GM19193 (cell line): ENCODE measurements around the gene M1AP.

Experiments
- POLR2A ChIP-seq: IDR thresholded peaks from 4 replicates; pipeline ENCODE4 v1.6.1; 2011; ENCODE audit not compliant: insufficient read depth, insufficient read length; ENCODE audit errors: extremely low read depth

M1AP gene, protein sequence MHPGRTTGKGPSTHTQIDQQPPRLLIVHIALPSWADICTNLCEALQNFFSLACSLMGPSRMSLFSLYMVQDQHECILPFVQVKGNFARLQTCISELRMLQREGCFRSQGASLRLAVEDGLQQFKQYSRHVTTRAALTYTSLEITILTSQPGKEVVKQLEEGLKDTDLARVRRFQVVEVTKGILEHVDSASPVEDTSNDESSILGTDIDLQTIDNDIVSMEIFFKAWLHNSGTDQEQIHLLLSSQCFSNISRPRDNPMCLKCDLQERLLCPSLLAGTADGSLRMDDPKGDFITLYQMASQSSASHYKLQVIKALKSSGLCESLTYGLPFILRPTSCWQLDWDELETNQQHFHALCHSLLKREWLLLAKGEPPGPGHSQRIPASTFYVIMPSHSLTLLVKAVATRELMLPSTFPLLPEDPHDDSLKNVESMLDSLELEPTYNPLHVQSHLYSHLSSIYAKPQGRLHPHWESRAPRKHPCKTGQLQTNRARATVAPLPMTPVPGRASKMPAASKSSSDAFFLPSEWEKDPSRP

DNA sequence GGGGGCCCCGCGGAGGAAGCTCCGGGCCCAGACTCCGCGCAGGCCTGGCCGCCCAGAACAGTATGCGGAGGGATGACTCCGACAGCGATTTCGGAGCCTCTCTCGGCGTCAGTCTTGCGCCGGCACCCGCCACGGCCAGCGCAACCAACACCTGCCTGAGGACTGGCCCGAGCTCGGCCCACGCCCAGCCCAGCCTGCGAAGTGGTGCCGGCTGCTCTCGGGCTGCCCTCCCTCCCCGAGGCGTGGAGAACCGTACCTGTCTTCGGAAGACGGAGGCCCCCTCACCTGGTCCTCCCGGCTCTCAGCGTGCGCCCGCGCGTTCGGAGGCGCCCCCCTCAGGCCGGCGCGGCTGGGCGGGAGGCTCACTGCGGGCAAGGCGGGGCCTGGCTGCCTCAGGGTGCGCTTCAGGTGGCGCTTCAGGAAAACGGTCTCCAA, at the start of gene M1AP:
TSS of gene M1AP (minus strand) at position 322 of the 435 bp plus-strand sequence. CDS start 8,055 bp downstream, outside the sequence.
- no peak for TF ChIP-seq POLR2A

DNA sequence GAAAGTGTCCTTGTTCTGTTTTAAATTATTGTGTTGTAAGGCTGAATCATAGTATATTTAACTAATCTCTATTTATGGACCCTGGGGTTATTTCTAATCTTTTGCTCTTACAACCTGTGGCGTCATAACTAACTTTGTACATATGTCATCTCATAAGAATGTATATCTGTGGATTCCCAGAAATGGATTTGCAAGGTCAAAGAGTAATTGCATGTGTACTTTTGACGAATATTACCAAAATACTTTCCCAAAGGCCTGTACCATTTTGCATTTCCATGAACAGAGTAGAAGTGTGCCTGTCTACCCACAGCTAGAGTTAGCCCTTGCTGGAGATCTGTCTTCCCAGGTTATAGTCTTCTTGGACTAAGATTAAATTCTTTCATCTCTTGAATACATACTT, 48.7 kb upstream of the M1AP start:
- no peak for TF ChIP-seq POLR2A

DNA sequence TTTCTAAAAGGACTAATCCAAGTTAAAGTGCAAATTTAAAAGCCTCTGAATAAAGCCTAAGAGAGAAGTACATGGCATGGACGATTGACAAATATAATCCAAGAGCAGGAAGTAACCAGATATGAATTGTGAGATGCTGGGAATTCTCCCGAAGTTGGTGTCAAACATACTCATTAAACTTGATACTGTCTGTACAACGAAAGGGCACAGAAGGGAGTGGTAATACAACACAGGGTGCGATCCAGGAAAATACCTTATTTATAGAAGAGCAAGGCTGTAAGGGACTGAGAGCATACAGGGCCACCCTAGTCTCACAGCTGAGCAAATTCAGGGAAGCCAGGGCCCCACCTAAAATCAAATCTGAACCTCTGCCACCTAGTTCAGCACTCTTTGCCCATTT, 47.5 kb upstream of the M1AP start:
- TF ChIP-seq POLR2A, result no peak

DNA sequence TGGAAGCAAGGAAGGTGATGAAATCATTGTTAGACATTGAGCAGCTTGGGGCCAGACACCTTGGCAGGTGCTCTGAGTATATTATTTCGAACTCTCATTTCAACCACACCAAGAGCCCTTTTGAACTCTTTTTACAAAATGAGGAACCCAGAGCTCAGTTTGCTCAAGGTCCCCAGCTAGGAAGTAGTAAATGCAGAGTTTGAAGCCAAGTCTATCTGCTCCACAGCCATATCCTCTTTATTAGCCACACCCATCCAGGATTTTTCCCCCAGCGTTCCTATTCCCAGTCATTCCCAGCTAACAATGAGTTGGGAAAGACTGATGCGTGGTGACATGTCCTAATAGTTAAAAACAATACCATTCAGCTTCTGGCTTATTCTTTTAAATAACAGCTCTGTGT, 46.2 kb upstream of the M1AP start:
- TF ChIP-seq POLR2A, result no peak

DNA sequence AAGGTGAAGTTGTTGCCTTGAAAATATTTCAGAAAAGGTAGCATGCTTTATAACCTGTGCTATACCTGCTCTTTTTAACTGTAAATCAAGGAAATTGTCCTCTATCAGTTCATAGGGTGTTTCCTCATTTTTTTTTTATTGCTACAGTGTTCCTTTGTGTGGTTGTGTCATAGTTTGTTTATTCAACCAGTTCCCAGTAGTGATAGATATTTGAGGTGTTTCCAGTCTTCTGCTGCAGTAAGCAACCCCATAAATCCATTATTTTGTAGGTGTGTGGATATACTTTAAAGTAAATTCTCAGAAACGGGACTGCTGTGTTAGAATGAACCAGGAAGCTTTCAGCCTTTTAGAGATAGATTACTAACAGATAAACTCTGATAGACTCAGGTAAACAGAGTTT, 45.5 kb upstream of the M1AP start:
- TF ChIP-seq POLR2A, result no peak

DNA sequence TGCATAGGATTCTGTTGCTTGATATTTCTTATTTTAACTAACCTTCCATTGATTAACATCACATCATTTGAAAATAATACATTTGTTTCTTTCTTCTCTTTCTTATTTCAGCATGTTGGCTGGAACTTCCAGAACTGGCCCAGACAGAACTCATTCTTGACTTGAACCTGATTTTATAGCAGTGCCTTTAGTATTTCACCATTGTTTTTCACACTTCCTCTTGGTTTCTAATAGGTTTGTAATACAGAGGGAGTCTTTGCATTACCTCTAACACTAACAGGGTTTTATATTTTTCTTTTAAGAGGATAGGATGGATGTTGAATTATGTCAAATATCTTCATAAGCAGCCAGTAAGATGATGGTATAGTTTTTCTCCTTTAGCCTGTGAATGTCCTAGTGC, 45.1 kb upstream of the M1AP start:
- TF ChIP-seq POLR2A, result no peak

DNA sequence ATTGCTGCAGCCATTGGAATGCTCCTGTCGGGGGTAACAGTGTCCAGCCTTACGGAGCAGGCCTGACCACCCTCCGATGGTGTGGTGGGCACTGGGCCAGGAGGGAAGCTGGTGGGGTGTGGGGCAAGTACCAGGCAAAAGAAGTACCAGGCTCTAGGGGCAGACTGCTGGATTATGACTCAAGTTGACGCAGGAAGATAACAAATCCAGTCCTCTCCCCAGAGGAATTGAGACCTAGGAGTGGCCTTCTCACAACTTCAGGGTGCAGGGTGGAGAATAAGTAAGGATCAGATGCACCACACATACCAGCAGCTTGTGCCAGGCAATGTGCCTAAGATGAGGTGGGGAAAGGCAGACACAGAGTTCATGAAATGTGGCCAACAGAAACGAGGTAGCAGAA, 43.8 kb upstream of the M1AP start:
- no peak for TF ChIP-seq POLR2A

DNA sequence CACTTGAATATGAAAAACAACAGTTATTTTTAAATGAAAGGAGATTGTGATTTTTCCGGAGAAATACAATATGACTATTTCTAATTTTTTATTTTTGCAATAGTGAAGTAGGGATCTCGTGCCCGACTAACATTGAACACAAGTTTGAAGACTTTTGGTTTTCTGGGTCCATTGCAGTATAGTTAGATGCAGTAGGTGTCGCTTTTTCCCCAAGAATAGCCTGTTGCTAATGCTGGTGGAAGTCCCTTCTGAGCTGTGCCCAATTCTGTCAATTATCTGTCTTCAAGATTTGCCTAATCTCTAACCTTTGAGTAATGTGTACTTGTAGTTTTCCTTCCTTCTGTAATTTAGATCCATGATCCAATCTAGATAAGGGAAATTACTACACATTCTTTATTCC, 42.4 kb upstream of the M1AP start:
- TF ChIP-seq POLR2A, result no peak

DNA sequence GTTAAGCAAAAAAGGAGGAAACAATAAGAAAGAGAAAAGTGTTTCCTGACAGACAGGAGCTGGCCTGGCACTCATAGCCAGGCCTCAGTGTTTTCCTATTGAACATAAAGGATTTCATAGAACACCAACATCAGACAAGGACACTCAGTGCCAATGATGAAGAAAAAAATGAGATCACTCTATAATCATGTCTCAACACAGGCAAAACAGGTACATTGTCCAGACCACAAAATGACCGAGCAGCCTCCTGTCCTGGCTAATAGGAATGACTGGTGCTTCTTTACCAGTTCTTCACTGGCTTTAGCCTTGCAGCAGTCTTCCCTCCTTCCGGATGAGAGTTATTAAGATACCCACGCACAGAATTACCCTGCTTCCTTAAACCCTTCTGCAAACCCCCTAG, 41.5 kb upstream of the M1AP start:
- no peak for TF ChIP-seq POLR2A

DNA sequence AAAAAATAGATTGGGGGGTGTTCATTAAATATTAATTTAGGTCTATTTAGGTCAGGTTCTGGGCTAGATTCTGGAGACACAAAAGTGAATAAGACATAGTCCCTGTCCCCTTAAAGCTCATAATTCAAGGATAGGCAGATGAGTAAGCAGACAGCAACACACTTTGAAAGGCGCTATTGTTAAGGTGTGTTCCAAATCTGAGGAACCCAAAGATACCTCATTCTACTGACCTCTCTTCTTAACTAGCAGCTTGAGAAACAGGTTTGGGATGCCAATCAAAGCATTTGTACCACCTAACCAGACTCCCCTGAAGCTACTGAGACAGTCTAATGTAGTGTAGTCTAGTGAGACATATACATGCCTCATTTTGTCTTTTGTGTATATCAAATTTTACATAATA, 40.8 kb upstream of the M1AP start:
- no peak for TF ChIP-seq POLR2A

DNA sequence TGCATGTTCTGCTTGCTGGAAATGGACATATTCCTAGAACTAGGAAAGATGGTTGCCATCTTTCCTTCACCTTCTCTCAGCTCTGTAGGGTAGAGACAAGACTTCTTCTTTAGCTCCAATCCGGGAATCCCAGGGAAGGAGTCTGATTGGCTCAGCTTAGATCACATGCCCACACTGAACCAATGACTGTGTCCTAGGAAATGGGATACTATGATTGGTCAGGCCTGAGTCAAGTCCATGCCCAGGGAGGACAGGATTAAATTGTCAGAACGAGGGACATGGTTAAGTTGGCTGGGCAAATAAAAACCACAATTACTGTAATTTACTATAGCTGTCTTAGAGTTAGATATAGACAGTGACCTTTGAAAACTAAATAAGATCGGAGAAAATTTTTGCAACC, 37.3 kb upstream of the M1AP start:
- no peak for TF ChIP-seq POLR2A

DNA sequence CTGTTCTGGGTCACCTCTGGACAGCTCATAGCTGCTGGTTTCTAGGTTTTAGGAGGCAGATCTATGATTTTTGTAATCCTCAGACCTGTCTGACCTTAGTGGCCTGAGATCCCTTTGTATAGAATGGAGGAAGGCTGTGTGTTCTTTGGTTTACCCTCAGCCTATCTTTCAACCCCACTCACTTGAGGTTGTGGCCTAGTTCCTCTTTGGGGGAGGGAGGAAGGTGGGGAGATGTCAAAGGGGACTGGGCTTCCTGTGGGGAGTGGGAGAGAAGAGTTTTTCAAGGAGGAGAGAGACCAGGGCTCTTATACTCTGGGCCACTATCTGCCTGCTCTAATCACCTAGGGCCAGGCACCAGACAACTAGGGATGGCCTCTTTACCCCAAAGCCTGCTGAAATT, 34.4 kb upstream of the M1AP start:
- no peak for TF ChIP-seq POLR2A

DNA sequence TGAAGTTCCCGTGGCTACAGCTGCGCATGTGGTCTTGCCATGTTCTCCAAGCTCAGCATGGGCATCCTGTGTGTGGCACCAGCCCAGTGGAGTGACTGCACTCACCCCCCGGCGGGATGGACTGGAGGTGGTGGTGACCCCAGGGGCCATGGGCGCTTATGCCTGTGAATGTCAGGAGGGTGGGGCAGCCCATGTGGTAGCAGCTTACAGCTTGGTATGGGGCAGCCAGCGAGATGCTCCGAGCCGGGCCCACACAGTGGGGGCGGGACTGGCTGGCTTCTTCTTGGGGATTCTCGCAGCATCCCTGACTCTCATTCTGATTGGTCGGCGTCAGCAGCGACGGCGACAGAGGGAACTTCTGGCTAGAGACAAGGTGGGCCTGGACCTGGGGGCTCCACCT, 31.5 kb upstream of the M1AP start:
- no peak for TF ChIP-seq POLR2A

DNA sequence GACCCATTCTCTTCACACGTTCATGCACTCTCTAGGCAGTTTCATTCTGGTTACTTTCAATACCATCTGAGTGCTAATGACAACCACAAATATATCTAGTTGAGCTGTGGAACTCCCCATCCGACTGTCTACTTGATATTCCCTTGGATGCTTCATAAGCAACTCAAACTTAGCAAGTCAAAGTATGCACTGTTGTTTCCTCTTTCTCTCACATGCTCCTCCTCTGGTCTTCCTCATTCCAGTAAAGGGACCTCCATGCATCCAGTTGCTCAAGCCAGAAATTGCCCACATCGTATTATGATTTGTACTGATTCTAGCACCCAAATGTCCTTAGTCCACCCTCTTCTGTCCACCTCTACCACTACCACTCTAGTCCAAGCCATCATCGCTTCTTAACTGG, 28.2 kb upstream of the M1AP start:
- TF ChIP-seq POLR2A, result no peak

DNA sequence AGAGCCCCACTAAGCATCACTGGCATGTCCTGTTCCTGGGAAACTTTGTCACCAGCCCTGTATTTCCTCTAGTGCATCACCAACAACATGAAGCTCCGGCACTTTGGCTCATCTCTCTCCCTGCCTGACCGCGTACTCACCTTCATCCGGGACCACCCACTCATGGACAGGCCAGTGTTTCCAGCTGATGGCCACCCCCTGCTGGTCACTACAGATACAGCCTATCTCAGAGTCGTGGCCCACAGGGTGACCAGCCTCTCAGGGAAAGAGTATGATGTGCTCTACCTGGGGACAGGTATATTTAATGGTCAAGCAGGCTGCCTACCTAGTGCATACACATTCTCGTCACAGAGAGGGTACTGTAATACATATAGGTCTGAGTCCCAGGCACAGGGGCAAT, 27.0 kb upstream of the M1AP start:
- TF ChIP-seq POLR2A, result no peak

DNA sequence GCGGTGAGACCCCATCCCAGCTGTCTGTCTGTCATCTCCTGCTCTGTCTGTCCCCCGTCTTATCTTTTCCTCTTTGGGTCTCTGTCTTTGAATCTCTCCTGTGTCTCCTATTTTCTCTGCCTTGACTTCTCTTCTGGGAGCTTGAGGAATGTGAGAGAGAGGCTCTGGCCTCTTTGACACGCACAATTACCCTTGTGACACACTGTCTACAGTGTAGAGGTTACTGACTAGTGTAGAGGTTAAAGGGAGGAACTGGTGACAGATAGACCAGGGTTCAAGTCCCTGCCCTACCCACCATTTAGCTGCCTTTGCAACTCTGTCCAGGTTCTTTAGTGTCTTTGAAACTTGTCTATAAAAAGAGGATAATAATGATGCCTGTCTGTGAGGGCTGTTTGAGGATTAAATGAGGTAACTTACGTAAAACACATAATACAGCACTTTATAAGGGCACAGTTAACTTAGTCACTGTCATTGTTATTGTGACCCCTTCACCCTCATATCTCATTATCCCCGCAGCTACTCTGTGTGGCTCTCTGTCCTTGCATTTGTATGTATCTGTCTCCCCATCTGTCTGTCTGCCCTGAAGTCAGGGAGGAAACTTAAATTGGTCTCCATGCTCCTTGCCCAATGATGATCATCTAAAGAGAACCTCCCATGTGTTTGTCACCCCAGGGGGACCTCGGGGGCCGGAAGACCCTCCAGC, 25.8 kb upstream of the M1AP start:
- no peak for TF ChIP-seq POLR2A
